Fibroblast of lung (primary cell): ENCODE data around the gene AATF. TPM values are rescaled to one million over a fixed set of nuclear protein-coding genes. Genes with fewer than 3 reads are reported as not detected.

Experiments used
- DNase-seq, 2 donors: peaks; one replicate each; pipeline versions ENCODE4 v3.0.0 to v3.0.0-alpha.2; 2010; ENCODE audit warnings: low read depth in 2 of 2
- H2AFZ ChIP-seq: 2 replicates; pipeline ENCODE4 v1.5.1; 2012; ENCODE audit warnings: low read length, control low read depth, inconsistent platforms
- H3K27ac ChIP-seq: 2 replicates; pipeline ENCODE4 v1.5.1; 2011; ENCODE audit warnings: low read length, control low read depth; ENCODE audit not compliant: insufficient read depth
- H3K27me3 ChIP-seq: 2 replicates; pipeline ENCODE4 v1.5.1; 2011; ENCODE audit warnings: mild to moderate bottlenecking, low read length; ENCODE audit not compliant: control insufficient read depth, insufficient read depth
- H3K36me3 ChIP-seq: 2 replicates; pipeline ENCODE4 v1.5.1; 2011; ENCODE audit warnings: low read length; ENCODE audit not compliant: control insufficient read depth, insufficient read depth
- H3K4me1 ChIP-seq: 2 replicates; pipeline ENCODE4 v1.5.1; 2011; ENCODE audit warnings: low read length; ENCODE audit not compliant: control insufficient read depth, insufficient read depth; ENCODE audit errors: extremely low read depth
- H3K4me2 ChIP-seq: 2 replicates; pipeline ENCODE4 v1.5.1; 2011; ENCODE audit warnings: low read length, control low read depth; ENCODE audit not compliant: insufficient read depth; ENCODE audit errors: extremely low read depth
- H3K4me3 ChIP-seq, 4 experiments: fragments of 200-600 bp in 1 of 4; sonication (generic) in 1 of 4; replicated peaks in 1 of 4; 2 replicates each; pipeline ENCODE4 v1.5.1; 2011 to 2016; ENCODE audit warnings: low read length in 4 of 4, low read depth in 3 of 4, mild to moderate bottlenecking in 3 of 4, control low read depth in 2 of 4, inconsistent platforms in 1 of 4, mixed read lengths in 1 of 4; ENCODE audit not compliant: insufficient read depth in 1 of 4; ENCODE audit errors: control extremely low read depth in 1 of 4
- H3K79me2 ChIP-seq: 2 replicates; pipeline ENCODE4 v1.5.1; 2012; ENCODE audit warnings: mild to moderate bottlenecking, low read length, inconsistent platforms; ENCODE audit not compliant: control insufficient read depth, insufficient read depth
- H3K9ac ChIP-seq: 2 replicates; pipeline ENCODE4 v1.5.1; 2011; ENCODE audit warnings: mild to moderate bottlenecking, low read length, control low read depth; ENCODE audit not compliant: insufficient read depth
- H3K9me3 ChIP-seq: 2 replicates; pipeline ENCODE4 v1.5.1; 2012; ENCODE audit warnings: low read depth, low read length; ENCODE audit not compliant: control insufficient read depth, insufficient read depth
- H4K20me1 ChIP-seq: 2 replicates; pipeline ENCODE4 v1.5.1; 2011; ENCODE audit warnings: low read length; ENCODE audit not compliant: control insufficient read depth, insufficient read depth; ENCODE audit errors: extremely low read depth
- EZH2 ChIP-seq: IDR thresholded peaks from 2 replicates; pipeline ENCODE4 v1.5.1; 2012; ENCODE audit warnings: low read length, control low read depth, mild to moderate bottlenecking; ENCODE audit errors: missing control alignments
- polyA plus RNA-seq, 2 donors: library from polyadenylated mRNA; depleted of rRNA in 1 of 2; stranded (reverse) in 1 of 2; unstranded in 1 of 2; fragments of >200 nt; gene quantifications; 2 replicates each; pipeline ENCODE4 v1.2.1, GENCODE V29; 2011 to 2012; ENCODE audit warnings: missing spikeins in 1 of 2
- total RNA-seq: library from RNA; depleted of rRNA; stranded (reverse); fragments of >200 nt; gene quantifications from 2 replicates; pipeline ENCODE4 v1.2.1, GENCODE V29; 2014
- TF ChIP-seq, protein P1 (sequence below), 2 donors: IDR thresholded peaks in 1 of 2; conservative IDR thresholded peaks in 1 of 2; 1 replicate in 1 of 2; 2 replicates in 1 of 2; pipeline ENCODE4 v1.5.1; 2011 to 2012; ENCODE audit warnings: low read length in 2 of 2, control low read depth in 1 of 2, inconsistent platforms in 1 of 2, low read depth in 1 of 2, mild to moderate bottlenecking in 1 of 2

Gene AATF
- total and polyA plus RNA-seq, 2 donors (not counting 1 experiment from before 2014, with no cell fraction given), result 11.9 to 30.7 TPM

DNA sequence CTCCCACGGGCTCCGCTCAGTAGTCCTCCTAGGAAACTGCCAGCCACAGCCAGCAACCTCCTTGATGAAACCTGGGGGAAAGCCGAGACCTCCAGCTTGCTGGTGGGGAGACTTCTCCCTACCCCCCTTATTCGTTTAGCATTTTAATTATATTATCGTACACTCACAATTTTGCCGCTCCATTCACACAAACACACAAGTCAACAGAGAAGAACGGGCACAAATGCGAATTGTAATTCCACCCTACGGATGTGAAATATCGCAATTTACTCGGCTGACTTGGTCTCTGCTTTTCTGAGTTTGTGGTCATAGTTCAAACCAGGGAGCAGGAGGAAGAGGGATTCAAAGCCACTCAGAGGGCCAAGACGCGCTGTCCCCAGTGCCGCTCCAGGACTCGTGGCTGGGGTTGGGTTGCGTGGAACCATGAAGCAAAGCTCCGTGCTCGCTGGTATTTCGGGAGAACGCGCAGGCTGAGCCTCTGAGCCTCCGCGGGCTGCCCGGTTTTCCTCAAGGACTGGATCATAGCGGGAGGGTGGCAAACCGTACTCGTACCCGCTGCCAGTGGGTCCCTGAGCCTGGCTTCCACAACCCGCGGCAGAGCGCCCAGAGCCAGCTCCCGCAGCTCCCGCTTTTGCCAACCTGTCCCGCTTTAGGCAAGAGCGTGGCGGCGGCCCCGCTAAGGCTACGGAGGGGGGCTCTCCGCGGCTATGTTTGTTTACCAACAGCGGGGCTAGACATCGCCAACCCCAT, 9.5 kb upstream of the AATF start:
- no peak overlapping the region for H3K4me2 ChIP-seq
- peaks cover 97% of the 10 kb centered on the region for H3K27me3 ChIP-seq
- H3K27ac ChIP-seq, result no peak overlapping the region
- H2AFZ ChIP-seq, result no peak overlapping the region
- H3K4me1 ChIP-seq, result no peaks in the 10 kb centered on the region
- H3K9me3 ChIP-seq, result no peaks in the 10 kb centered on the region
- no peaks in the 10 kb centered on the region for H4K20me1 ChIP-seq
- no peak for DNase-seq
- no peaks in the 10 kb centered on the region for H3K79me2 ChIP-seq
- peak; percentile 67 for TF ChIP-seq EZH2
- TF ChIP-seq, protein P1, sequence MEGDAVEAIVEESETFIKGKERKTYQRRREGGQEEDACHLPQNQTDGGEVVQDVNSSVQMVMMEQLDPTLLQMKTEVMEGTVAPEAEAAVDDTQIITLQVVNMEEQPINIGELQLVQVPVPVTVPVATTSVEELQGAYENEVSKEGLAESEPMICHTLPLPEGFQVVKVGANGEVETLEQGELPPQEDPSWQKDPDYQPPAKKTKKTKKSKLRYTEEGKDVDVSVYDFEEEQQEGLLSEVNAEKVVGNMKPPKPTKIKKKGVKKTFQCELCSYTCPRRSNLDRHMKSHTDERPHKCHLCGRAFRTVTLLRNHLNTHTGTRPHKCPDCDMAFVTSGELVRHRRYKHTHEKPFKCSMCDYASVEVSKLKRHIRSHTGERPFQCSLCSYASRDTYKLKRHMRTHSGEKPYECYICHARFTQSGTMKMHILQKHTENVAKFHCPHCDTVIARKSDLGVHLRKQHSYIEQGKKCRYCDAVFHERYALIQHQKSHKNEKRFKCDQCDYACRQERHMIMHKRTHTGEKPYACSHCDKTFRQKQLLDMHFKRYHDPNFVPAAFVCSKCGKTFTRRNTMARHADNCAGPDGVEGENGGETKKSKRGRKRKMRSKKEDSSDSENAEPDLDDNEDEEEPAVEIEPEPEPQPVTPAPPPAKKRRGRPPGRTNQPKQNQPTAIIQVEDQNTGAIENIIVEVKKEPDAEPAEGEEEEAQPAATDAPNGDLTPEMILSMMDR (conservative IDR thresholded peaks at IDR 0.05 in 1 of 2, IDR thresholded peaks at IDR 0.05 in 1 of 2; ENCODE audit: low read depth in 1 of 2, low read length in 2 of 2), result no peak
- H3K9ac ChIP-seq, result no peak overlapping the region
- no peaks in the 10 kb centered on the region for H3K36me3 ChIP-seq
- H3K4me3 ChIP-seq, result no peak overlapping the region

DNA sequence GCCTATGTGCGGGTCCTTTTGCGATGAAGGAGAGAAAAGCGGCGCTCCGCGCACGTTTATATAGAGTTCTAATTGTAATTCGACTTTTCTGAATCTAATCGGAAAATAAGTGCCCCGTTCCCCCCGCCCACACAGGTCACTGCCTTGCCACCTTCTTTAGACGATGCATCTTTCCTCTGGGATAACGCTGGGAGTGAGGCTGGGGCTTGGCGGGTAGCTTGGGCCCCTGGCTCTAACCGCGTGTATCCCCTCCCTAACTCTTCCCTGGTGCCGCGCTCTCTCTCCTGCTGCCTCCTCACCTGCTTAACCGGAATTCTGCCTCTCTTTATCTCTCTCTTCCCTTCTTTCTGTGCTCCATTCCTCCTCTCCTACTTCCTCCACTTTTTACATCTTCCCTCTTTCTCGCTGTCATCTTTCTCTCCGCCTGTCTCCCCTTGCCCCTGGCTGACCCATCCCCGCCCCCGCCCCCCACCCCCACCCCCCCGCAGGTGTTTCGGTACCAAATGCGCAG, 8.9 kb upstream of the AATF start:
- Histone ChIP-seq H3K4me3 (no peak overlapping the region), H3K27ac (no peak overlapping the region), H3K4me1 (no peaks in the 10 kb centered on the region), H3K9me3 (no peaks in the 10 kb centered on the region), H3K27me3 (peaks cover 96% of the 10 kb centered on the region), H3K36me3 (no peaks in the 10 kb centered on the region), H3K9ac (no peak overlapping the region), H3K4me2 (no peak overlapping the region), H3K79me2 (no peaks in the 10 kb centered on the region), H2AFZ (no peak overlapping the region), H4K20me1 (no peaks in the 10 kb centered on the region)
- DNase-seq, result no peak
- TF ChIP-seq, protein P1 (conservative IDR thresholded peaks at IDR 0.05 in 1 of 2, IDR thresholded peaks at IDR 0.05 in 1 of 2; ENCODE audit: low read depth in 1 of 2, low read length in 2 of 2), result no peak
- TF ChIP-seq EZH2, result no peak

DNA sequence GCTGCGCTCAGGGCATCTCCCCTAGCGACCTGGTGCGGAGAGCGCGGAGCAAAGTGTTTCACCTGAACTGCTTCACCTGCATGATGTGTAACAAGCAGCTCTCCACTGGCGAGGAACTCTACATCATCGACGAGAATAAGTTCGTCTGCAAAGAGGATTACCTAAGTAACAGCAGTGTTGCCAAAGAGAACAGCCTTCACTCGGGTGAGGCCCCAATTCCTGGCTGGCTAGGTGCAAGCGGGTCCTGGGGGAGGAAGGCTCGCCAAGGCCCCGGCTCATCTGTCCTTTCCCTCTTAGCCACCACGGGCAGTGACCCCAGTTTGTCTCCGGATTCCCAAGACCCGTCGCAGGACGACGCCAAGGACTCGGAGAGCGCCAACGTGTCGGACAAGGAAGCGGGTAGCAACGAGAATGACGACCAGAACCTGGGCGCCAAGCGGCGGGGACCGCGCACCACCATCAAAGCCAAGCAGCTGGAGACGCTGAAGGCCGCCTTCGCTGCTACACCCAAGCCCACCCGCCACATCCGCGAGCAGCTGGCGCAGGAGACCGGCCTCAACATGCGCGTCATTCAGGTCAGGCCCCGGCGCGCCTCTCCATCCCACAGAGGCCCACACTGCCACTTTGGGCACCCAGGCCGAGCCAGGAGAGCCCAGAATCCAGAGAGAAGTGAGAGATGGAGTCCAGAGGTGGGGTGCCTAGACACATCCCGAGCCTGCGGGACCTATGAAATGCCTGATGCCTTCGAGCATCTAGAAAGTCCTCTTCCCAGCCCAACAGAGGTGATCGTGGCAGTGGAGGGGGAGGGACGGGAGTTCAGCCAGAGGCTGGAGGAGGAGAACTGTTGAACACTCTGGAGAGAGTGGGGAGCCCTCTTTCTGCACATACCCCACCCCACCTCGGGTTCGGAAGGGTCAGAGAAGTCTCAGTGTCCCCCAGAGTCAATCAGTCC, 8.2 kb upstream of the AATF start:
- no peaks in the 10 kb centered on the region for H3K79me2 ChIP-seq
- no peak overlapping the region for H3K27ac ChIP-seq
- H3K4me3 ChIP-seq, result no peak overlapping the region
- H3K9ac ChIP-seq, result no peak overlapping the region
- H3K4me1 ChIP-seq, result no peaks in the 10 kb centered on the region
- no peak overlapping the region for H2AFZ ChIP-seq
- H4K20me1 ChIP-seq, result no peaks in the 10 kb centered on the region
- DNase-seq, result no peak
- peak; percentile 70 for TF ChIP-seq EZH2
- TF ChIP-seq, protein P1 (conservative IDR thresholded peaks at IDR 0.05 in 1 of 2, IDR thresholded peaks at IDR 0.05 in 1 of 2; ENCODE audit: low read depth in 1 of 2, low read length in 2 of 2), result no peak
- H3K27me3 ChIP-seq, result peaks cover 92% of the 10 kb centered on the region
- H3K4me2 ChIP-seq, result no peak overlapping the region
- no peaks in the 10 kb centered on the region for H3K9me3 ChIP-seq
- no peaks in the 10 kb centered on the region for H3K36me3 ChIP-seq
